Aorta (tissue), 5 donors: ENCODE data around the gene EIF4H. TPM values are rescaled to one million over a fixed set of nuclear protein-coding genes. Genes with fewer than 3 reads are reported as not detected.
"Not testable (repeated sequence)": the region's sequence is repeated elsewhere in the genome, so short reads cannot be mapped to it uniquely, and the experiment has no call there.

Experiments used
- ATAC-seq: fragments of 200-7000 bp; cut with Tn5 transposase; one replicate; pipeline ENCODE4 v1.9.1; 2022; ENCODE audit warnings: moderate library complexity; ENCODE audit not compliant: low FRiP score
- DNase-seq, 2 donors: peaks; one replicate each; pipeline ENCODE4 v3.0.0-alpha.2; 2020
- H3K27ac ChIP-seq, 2 donors: one replicate each; pipeline ENCODE4 v1.5.1; 2013; ENCODE audit warnings: low read length in 2 of 2, mild to moderate bottlenecking in 2 of 2, moderate library complexity in 2 of 2, control low read depth in 1 of 2, inconsistent platforms in 1 of 2, low read depth in 1 of 2
- H3K27me3 ChIP-seq, 2 donors: one replicate each; pipeline ENCODE4 v1.6.1; 2013; ENCODE audit warnings: control low read depth in 1 of 2, low read length in 1 of 2, mild to moderate bottlenecking in 1 of 2, moderate library complexity in 1 of 2; ENCODE audit not compliant: insufficient read depth in 2 of 2, control insufficient read depth in 1 of 2
- H3K36me3 ChIP-seq, 2 donors: one replicate each; pipeline ENCODE4 v1.6.1; 2013; ENCODE audit warnings: control low read depth in 1 of 2, low read length in 1 of 2, mild to moderate bottlenecking in 1 of 2; ENCODE audit not compliant: insufficient read depth in 2 of 2, control insufficient read depth in 1 of 2
- H3K4me1 ChIP-seq, 2 donors: one replicate each; pipeline ENCODE4 v1.6.1; 2013; ENCODE audit warnings: low read length in 2 of 2, control low read depth in 1 of 2, mild to moderate bottlenecking in 1 of 2, moderate library complexity in 1 of 2; ENCODE audit not compliant: insufficient read depth in 2 of 2, control insufficient read depth in 1 of 2
- H3K4me3 ChIP-seq, 2 donors: one replicate each; pipeline ENCODE4 v1.5.1; 2013; ENCODE audit warnings: low read length in 2 of 2, control low read depth in 1 of 2, mild to moderate bottlenecking in 1 of 2
- H3K9me3 ChIP-seq: one replicate; pipeline ENCODE4 v1.6.1; 2013; ENCODE audit warnings: mild to moderate bottlenecking, low read length; ENCODE audit not compliant: control insufficient read depth
- WGBS, 2 donors: extraction: QIAGEN DNeasy Blood & Tissue Kit; methylation state at CpG; one replicate each; pipeline ENCODE4 v1.1.7; 2013; 5-methylcytosine and 5-hydroxymethylcytosine counted together
- intact Hi-C, 2 donors: fragments of 100-400 bp; cut with DNase I; formaldehyde crosslinking; loops; one replicate each; pipeline versions ENCODE4 v1.14.2 to v1.15.0; 2022
- polyA plus RNA-seq, 2 donors: library from polyadenylated mRNA; stranded (reverse); fragments of 200-250 nt; gene quantifications; one replicate each; pipeline ENCODE4 v1.2.3, GENCODE V29; 2013
- total RNA-seq, 2 donors: library from RNA; stranded (reverse); fragmentation: NEBNext Ultra II Directional; extraction: Animal tissue kit (Norgen Biotek cat#: 25700); gene quantifications; one replicate each; pipeline ENCODE4 v1.2.1, GENCODE V29; 2021
- donor health status: healthy with polysubstance abuse.
- donor health status: Bipolar disorder and iron deficiency.
- donor health status: DM: no; HTN: no; CAD: no.
- donor health status: DM: no; HTN: no; CAD: no.
- donor health status: DM: yes; HTN: yes; CAD: no.

Gene EIF4H
- total and polyA plus RNA-seq, 4 donors = 140 to 207 (median 186) TPM

- Histone ChIP-seq H3K27ac (no peak overlapping the region), H3K27me3 (no peaks in the 10 kb centered on the region), H3K4me1 (no peaks in the 10 kb centered on the region), H3K36me3 (peaks cover 0 to 6% of the 10 kb centered on the region in 2 donors), H3K4me3 (no peak overlapping the region), H3K9me3 (no peaks in the 10 kb centered on the region)
- WGBS, 2 donors = 90 to 93% methylated on average over 9 of the region's 9 CpGs
- intact Hi-C loops = no loop called here
- no peak for ATAC-seq
- peak in 1 of 2 donors; percentile 31 for DNase-seq
These were observed 23.4 kb downstream of the EIF4H start for GRCh38 chr7:74197449-74198124.

DNA sequence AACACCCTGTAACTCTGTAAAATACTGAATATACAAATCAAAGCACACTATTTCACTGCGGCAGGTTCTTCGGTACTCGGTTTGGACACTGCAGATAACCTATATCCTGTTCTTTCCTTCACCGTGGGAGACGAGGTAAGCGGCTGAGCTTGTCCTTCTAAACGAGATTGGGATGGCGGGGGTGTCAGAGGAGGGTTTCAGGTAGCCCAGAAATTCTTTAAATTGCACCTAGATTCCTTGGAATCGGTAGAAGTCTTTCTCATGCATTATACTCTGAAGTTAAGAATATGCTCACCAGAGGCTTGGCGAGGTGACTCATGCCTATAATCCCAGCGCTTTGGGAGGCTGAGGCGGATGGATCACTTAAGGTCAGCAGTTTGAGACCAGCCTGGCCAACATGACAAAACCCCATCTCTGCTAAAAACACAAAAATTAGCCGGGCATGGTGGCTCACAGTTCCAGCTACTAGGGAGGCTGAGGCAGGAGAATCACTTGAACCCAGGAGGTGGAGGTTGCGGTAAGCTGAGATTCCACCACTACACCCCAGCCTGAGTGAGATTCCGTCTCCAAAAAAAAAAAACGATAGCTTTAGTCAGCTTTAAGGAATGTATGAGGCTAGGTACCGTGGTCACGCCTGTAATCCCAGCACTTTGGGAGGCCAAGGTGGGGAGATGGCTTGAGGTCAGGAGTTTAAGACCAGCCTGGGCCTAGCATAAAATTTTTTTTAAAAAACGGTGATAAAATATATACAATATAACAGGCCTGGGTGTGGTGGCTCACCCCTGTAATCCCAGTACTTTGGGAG, 25.6 kb downstream of the EIF4H start:
- peaks cover 0 to 1% of the 10 kb centered on the region in 2 donors for H3K36me3 ChIP-seq
- intact Hi-C loops = loop anchor here in 1 of 2 donors (5.0 kb wide), 1 partner anchor 132 kb away; no protein-coding TSS in a partner anchor
- H3K4me1 ChIP-seq = no peaks in the 10 kb centered on the region
- no peak overlapping the region for H3K27ac ChIP-seq
- no peaks in the 10 kb centered on the region for H3K9me3 ChIP-seq
- H3K27me3 ChIP-seq = no peaks in the 10 kb centered on the region
- H3K4me3 ChIP-seq = no peak overlapping the region
- ATAC-seq (no peak), DNase-seq (peak in 1 of 2 donors; percentile 37)
- 77 to 81% methylated on average over 19 of the region's 19 CpGs for WGBS, 2 donors

DNA sequence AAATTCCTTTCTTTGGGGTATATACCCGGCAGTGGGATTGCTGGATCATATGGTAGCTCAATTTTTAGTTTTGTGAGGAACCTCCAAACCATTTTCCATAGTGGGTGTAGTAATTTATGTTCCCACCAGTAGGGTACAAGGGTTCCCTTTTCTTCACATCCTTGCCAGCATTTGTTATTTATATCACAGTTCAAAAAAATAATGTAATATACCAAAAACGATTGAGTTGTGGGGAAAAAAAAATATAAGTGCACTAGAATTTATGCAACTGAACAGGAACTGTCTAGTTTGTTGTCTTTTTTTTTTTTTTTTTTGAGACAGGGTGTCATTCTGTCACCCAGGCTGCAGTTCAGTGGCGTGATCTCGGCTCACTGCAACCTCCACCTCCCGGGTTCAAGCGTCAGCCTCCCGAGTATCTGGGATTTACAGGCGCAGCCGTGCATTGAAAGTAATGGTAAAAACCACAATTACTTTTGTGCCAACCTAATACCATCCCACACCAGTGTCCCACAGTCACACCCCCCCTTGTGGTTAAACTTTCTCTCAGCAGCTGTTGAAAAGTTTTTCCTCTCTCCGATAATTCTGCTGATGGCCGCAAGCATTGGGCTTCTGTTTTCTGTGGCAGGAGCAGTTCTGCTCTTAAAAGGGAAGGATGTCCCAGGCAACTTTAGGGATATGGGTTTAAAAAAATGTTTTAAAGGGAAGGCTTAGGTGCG, 28.8 kb downstream of the EIF4H start:
- 16 to 17% methylated on average over 12 of the region's 12 CpGs for WGBS, 2 donors
- Histone ChIP-seq H3K9me3 (no peaks in the 10 kb centered on the region), H3K27me3 (no peaks in the 10 kb centered on the region), H3K4me3 (no peak overlapping the region), H3K4me1 (no peaks in the 10 kb centered on the region), H3K36me3 (no peaks in the 10 kb centered on the region), H3K27ac (no peak overlapping the region)
- intact Hi-C loops = loop anchor here in 1 of 2 donors (1.0 to 5.0 kb wide), 2 partner anchors 136 to 337 kb away; no protein-coding TSS in a partner anchor
- ATAC-seq = peak; percentile 39
- peak in 1 of 2 donors; percentile 40 for DNase-seq

- H3K27me3 ChIP-seq = no peaks in the 10 kb centered on the region
- intact Hi-C loops = loop anchor here in 1 of 2 donors (1.0 to 5.0 kb wide), 2 partner anchors 137 to 338 kb away; no protein-coding TSS in a partner anchor
- H3K9me3 ChIP-seq = no peaks in the 10 kb centered on the region
- no peaks in the 10 kb centered on the region for H3K4me1 ChIP-seq
- DNase-seq (no peak), ATAC-seq (no peak)
- 94 to 100% methylated on average over 1 of the region's 1 CpG for WGBS, 2 donors
- H3K27ac ChIP-seq = no peak overlapping the region
- H3K4me3 ChIP-seq = no peak overlapping the region
- no peaks in the 10 kb centered on the region for H3K36me3 ChIP-seq
These were observed 29.9 kb downstream of the EIF4H start for GRCh38 chr7:74203956-74204618.

GRCh38 chr7:74206052-74206451, 31.9 kb downstream of the EIF4H start:
- DNase-seq = peak in 1 of 2 donors; percentile 20
- H3K9me3 ChIP-seq, H3K36me3 ChIP-seq, ATAC-seq, H3K27me3 ChIP-seq, H3K27ac ChIP-seq, H3K4me3 ChIP-seq, H3K4me1 ChIP-seq: not testable (repeated sequence)
- WGBS, 2 donors = 86 to 91% methylated on average over 10 of the region's 10 CpGs
- intact Hi-C loops = loop anchor here (1.0 to 5.0 kb wide), 3 partner anchors 193 to 339 kb away; no protein-coding TSS in a partner anchor

DNA sequence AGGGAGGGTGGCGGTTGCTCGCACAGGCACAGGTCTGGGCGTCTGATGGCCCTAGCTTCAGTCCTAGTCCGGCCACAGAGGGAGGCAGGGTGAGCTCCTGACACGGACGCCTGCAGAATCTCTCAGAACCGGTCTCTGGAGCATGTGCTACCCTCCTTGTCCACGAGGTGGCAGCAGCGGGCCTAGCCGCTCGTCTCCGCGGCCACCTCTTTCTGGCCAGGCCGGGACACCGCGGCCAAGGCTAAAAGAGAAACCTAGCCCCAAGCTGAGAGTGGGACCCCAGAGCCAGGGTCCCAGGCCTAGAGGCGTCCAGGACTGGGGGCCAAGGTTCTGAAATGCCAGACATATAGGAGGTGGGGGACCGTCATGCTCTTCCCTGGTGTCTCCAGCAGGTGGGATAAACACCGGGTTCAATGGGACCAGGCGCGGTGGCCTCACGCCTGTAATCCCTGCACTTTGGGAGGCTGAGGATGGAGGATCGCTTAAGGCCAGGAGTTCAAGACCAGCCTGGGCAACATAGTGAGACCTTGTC, 32.5 kb downstream of the EIF4H start:
- H3K9me3 ChIP-seq = no peaks in the 10 kb centered on the region
- H3K4me3 ChIP-seq = no peak overlapping the region
- intact Hi-C loops = loop anchor here (1.0 to 5.0 kb wide), 3 partner anchors 192 to 339 kb away; no protein-coding TSS in a partner anchor
- DNase-seq (peak; percentile 93 to 97), ATAC-seq (peak; percentile 92)
- H3K27ac ChIP-seq = no peak overlapping the region
- no peaks in the 10 kb centered on the region for H3K36me3 ChIP-seq
- 15 to 16% methylated on average over 23 of the region's 23 CpGs for WGBS, 2 donors
- no peaks in the 10 kb centered on the region for H3K27me3 ChIP-seq
- H3K4me1 ChIP-seq = no peaks in the 10 kb centered on the region

DNA sequence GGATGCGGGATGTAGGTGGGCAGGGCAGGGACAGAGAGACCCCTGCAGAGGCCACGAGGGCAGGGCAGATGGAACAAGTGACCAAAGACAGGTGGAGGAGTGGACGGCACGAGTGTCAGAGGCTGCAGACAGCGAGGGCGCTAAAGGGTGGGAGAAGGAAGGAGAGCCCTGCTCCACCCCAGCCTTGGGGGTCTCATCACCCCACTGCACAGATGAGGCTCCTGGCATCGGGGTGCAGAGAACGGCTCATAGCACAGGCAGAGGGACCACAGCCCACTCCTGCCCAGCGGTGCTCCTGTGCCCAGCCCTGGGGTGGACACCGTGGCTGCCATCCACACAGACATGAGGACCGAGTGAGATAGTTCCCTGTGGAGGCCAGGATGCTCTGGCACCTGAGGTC, 33.4 kb downstream of the EIF4H start:
- Histone ChIP-seq H3K4me3 (no peak overlapping the region), H3K36me3 (no peaks in the 10 kb centered on the region), H3K27ac (no peak overlapping the region), H3K27me3 (no peaks in the 10 kb centered on the region), H3K9me3 (no peaks in the 10 kb centered on the region), H3K4me1 (no peaks in the 10 kb centered on the region)
- ATAC-seq (no peak), DNase-seq (peak in 1 of 2 donors; percentile 59)
- intact Hi-C loops = loop anchor here in 1 of 2 donors (2.0 to 5.0 kb wide), 2 partner anchors 191 to 340 kb away; no protein-coding TSS in a partner anchor
- 91 to 93% methylated on average over 8 to 11 of the region's 11 CpGs for WGBS, 2 donors

GRCh38 chr7:74208241-74208640, 34.1 kb downstream of the EIF4H start:
- not testable (repeated sequence) for H3K9me3 ChIP-seq, H3K4me3 ChIP-seq, H3K27ac ChIP-seq, H3K36me3 ChIP-seq, H3K27me3 ChIP-seq, ATAC-seq, H3K4me1 ChIP-seq
- intact Hi-C loops = loop anchor here in 1 of 2 donors (5.0 kb wide), 1 partner anchor 341 kb away; no protein-coding TSS in a partner anchor
- 96 to 98% methylated on average over 7 of the region's 7 CpGs for WGBS, 2 donors
- peak in 1 of 2 donors; percentile 28 for DNase-seq
